ENCODE data around the gene CKMT1A. TPM values are rescaled to one million over a fixed set of nuclear protein-coding genes. Genes with fewer than 3 reads are reported as not detected.

The CKMT1A gene
- polyA plus RNA-seq, 4 donors: 0.84 to 3.1 (median 1.7) TPM

GRCh38 chr15:43746903-43747309 is 53.2 kb downstream of the CKMT1A start:
- peak in 2 of 4 donors; percentile 8 to 30 for DNase-seq (ENCODE audit: low read depth in 4 of 4, low spot score in 3 of 4)

GRCh38 chr15:43748376-43748775 is 54.7 kb downstream of the CKMT1A start:
- no peak for DNase-seq (ENCODE audit: low read depth in 4 of 4, low spot score in 3 of 4)

Other genes starting within 250 kb of the CKMT1A start
- 10 to 100 TPM; 67.7 to 78.1 (median 72.6) TPM for gene TP53BP1, start 200.7 kb upstream of the CKMT1A start, polyA plus RNA-seq (ENCODE audit: insufficient read length in 4 of 4)
- gene MAP1A, start 176.3 kb upstream of the CKMT1A start, polyA plus RNA-seq (ENCODE audit: insufficient read length in 4 of 4): 1 to 10 TPM; 7.5 to 8.9 (median 8.3) TPM
- gene PPIP5K1, start 103.7 kb upstream of the CKMT1A start, polyA plus RNA-seq (ENCODE audit: insufficient read length in 4 of 4): 10 to 100 TPM; 19.3 to 24.8 (median 22.8) TPM
- gene CKMT1B, start 99.8 kb upstream of the CKMT1A start, polyA plus RNA-seq (ENCODE audit: insufficient read length in 4 of 4): 1 to 10 TPM; 2.5 to 4.2 (median 3.1) TPM
- gene STRC, start 75.1 kb upstream of the CKMT1A start, polyA plus RNA-seq (ENCODE audit: insufficient read length in 4 of 4): 1 to 10 TPM in 2 of 4 donors, under 1 TPM in 2; 0.35 to 1.7 (median 0.92) TPM
- 1 to 10 TPM; 2.1 to 6.9 (median 4.2) TPM for gene CATSPER2, start 45.0 kb upstream of the CKMT1A start, polyA plus RNA-seq (ENCODE audit: insufficient read length in 4 of 4)
- 100 to 1,000 TPM; 595 to 674 (median 634) TPM for gene PDIA3, start 52.6 kb downstream of the CKMT1A start, polyA plus RNA-seq (ENCODE audit: insufficient read length in 4 of 4)
- gene ELL3, start 83.1 kb downstream of the CKMT1A start, polyA plus RNA-seq (ENCODE audit: insufficient read length in 4 of 4): 1 to 10 TPM; 2.9 to 3.9 (median 3.1) TPM
- 100 to 1,000 TPM; 602 to 717 (median 629) TPM for gene SERF2, start 98.5 kb downstream of the CKMT1A start, polyA plus RNA-seq (ENCODE audit: insufficient read length in 4 of 4)
- gene SERINC4, start 106.4 kb downstream of the CKMT1A start, polyA plus RNA-seq (ENCODE audit: insufficient read length in 4 of 4): under 1 TPM in 1 of 4 donors, not detected in 3; 0.26 TPM
- gene HYPK, start 106.7 kb downstream of the CKMT1A start, polyA plus RNA-seq (ENCODE audit: insufficient read length in 4 of 4): 10 to 100 TPM in 3 of 4 donors, 1 to 10 TPM in 1; 8.6 to 13.6 (median 11.3) TPM
- gene MFAP1, start 130.8 kb downstream of the CKMT1A start, polyA plus RNA-seq (ENCODE audit: insufficient read length in 4 of 4): 10 to 100 TPM; 63.6 to 69.5 (median 67.2) TPM
- 10 to 100 TPM; 13.4 to 14.9 (median 14.7) TPM for gene WDR76, start 133.1 kb downstream of the CKMT1A start, polyA plus RNA-seq (ENCODE audit: insufficient read length in 4 of 4)

Measured in right renal pelvis (tissue), 4 donors.